GM13977 (cell line): ENCODE data around the gene PPY.

Experiments
- DNase-seq: peaks from one replicate; pipeline ENCODE4 v3.0.0; 2012; ENCODE audit warnings: low spot score
- CTCF ChIP-seq: IDR thresholded peaks from 2 replicates; pipeline ENCODE4 v1.5.1; 2012; ENCODE audit warnings: mild to moderate bottlenecking, control low read depth; ENCODE audit not compliant: insufficient read depth; ENCODE audit errors: extremely low read depth, missing control alignments
- in situ Hi-C: fragments of 300-500 bp; cut with MboI; formaldehyde crosslinking; loops from one replicate; pipeline ENCODE4 v1.12.0; 2022; ENCODE audit warnings: low sequenced_read_pairs, low pct_unique_long_range_greater_than_20kb, mixed read lengths, inconsistent platforms; ENCODE audit not compliant: unreplicated experiment

The PPY gene

DNA sequence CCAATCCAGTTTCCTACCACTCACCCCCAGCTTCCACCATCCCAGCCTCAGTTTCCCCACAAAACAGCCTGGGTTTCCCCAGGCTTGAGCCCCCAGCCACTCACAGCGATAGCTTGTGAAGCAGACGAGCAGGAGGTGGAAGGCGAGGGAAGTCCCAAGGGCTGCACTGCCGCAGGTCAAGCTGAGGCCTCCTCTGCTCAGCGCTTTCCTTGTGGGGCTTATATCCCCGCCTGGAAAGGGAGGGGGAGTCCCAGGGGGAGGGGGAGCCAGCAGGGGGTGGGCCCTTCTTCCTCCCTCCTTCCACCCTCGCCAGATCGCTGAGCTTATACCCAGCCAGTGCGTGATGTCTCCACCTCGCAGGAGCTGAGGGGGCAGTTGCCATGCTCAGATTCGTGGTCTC, 11.5 kb upstream of the PPY start, which contains the start of gene PYY:
Gene PYY, minus strand, starts transcription at position 195 of the 400 bp plus-strand sequence. CDS start 457 bp downstream, outside the sequence.
- no peak for TF ChIP-seq CTCF
- in situ Hi-C loops = no loop called here
- DNase-seq = no peak

DNA sequence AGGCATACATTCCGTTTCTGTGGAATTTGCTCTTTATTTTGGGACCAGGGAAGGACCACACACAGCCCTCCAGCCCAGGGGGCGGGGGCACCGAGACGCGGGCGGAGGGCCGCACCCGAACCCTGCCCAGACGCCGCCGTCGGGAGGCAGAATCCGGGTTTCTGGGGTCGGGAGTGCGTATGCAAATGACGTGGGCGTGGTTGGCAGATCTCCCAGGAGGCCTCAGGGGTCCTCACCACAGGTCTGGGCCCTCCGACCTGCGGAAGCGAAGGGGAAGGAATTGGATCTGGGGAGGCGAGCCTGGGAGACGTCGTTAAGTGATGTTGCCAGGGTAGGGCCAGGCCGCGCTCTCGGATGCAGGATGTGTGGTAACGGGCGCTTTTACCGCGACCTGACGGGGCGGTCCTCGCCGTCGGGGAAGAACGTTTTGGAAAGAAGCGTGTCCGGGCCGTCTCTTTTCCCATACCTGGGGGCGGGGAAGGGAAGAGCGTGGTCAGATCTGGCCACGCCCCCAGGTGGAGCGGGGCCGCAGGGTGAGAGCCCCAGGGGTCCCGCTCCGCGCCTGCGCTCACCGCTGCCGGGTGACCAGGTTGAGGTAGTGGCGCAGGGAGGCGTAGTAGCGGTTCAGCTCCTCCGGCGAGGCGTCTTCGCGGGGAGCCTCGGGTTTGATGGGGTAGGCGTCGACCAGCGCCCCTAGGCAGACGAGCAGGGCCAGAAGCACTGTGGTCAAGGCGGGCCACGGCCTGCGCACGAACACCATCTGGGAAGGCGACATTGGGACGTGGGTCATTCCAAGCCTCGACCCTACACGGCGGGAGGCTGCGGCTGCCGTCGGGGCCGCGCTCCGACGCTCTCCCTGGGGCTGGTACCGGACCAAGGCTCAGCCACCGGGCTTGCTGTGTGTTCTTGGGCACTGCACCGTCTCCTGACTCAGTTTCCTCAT, 10.7 kb upstream of the PPY start:
- TF ChIP-seq CTCF = no peak
- no peak for DNase-seq
- in situ Hi-C loops = no loop called here

DNA sequence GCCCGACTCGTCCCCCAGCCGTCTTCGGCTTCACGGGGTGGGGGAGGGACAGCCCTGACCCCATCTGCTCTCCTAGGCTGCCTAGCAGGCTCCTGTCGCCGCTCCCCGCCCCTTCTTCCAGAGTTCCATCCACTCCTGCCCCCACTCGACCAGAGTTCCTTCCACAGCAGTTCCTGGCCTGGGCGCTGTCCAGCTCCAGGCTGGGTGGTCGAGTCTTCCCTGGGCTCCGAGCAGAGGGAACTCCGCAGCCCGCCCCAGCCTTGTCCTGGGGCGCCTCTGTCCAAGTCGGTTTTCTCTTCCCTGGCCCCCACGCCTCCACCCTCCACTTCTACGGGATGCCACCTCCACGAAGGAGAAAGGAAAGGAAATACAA, 10.1 kb upstream of the PPY start:
- DNase-seq = no peak
- no peak for TF ChIP-seq CTCF
- in situ Hi-C loops = no loop called here

GRCh38 chr17:43951750-43952149, 9.5 kb upstream of the PPY start:
- TF ChIP-seq CTCF = no peak
- in situ Hi-C loops = no loop called here

DNA sequence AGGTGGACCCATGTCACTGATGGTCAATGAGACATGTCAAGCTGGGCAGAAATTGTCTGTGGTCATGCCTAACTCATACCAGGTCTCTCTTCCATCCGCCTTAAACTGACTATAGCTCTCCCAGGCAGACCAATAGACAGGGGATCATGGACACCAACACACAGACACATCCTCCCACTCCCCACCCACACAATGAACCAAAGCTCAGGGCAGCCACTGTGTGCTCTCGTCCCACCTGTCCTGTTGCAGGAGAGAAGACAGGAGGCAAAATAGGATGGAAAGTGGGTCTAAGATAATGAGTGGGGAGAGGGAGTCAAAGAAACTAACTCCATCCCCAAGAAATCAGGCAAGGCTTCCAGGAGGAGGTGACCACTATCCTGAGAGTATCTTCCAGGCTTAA, 8.3 kb upstream of the PPY start:
- DNase-seq = no peak
- in situ Hi-C loops = no loop called here
- TF ChIP-seq CTCF = no peak

More at GRCh38 chr17:43951750-43952149, 9.5 kb upstream of the PPY start:
- DNase-seq = no peak

GRCh38 chr17:43949781-43950180, 7.5 kb upstream of the PPY start:
- in situ Hi-C loops = loop anchor here (10.0 kb wide), 1 partner anchor 45 kb away; no protein-coding TSS in a partner anchor
- no peak for DNase-seq
- no peak for TF ChIP-seq CTCF
